Endothelial cell (in vitro differentiated cells): ENCODE measurements around the gene NBAS. TPM values are rescaled to one million over a fixed set of nuclear protein-coding genes. Genes with fewer than 3 reads are reported as not detected.

Experiments
- DNase-seq: peaks from one replicate; pipeline ENCODE4 v3.0.0; 2021; ENCODE audit warnings: low spot score
- H3K27ac Mint-ChIP-seq: one replicate; pipeline ENCODE4 v1.8.0; 2021; ENCODE audit warnings: mixed read lengths, inconsistent platforms; ENCODE audit not compliant: unreplicated experiment
- H3K27me3 Mint-ChIP-seq: one replicate; pipeline ENCODE4 v1.8.0; 2021; ENCODE audit warnings: mild to moderate bottlenecking, moderate library complexity, mixed read lengths, inconsistent platforms; ENCODE audit not compliant: unreplicated experiment
- H3K36me3 Mint-ChIP-seq: one replicate; pipeline ENCODE4 v1.8.0; 2021; ENCODE audit warnings: mild to moderate bottlenecking, low read depth, mixed read lengths, inconsistent platforms; ENCODE audit not compliant: unreplicated experiment
- H3K4me1 Mint-ChIP-seq: one replicate; pipeline ENCODE4 v1.8.0; 2021; ENCODE audit warnings: mild to moderate bottlenecking, mixed read lengths, inconsistent platforms; ENCODE audit not compliant: unreplicated experiment
- H3K4me3 Mint-ChIP-seq: one replicate; pipeline ENCODE4 v1.8.0; 2021; ENCODE audit warnings: mild to moderate bottlenecking, mixed read lengths, inconsistent platforms; ENCODE audit not compliant: unreplicated experiment
- H3K9me3 Mint-ChIP-seq: one replicate; pipeline ENCODE4 v1.8.0; 2021; ENCODE audit warnings: mixed read lengths, inconsistent platforms; ENCODE audit not compliant: unreplicated experiment
- CTCF ChIP-seq: fragments of 200-600 bp; sonication (generic); IDR thresholded peaks from one replicate; pipeline ENCODE4 v1.5.0; 2021; ENCODE audit warnings: antibody characterized with exemption; ENCODE audit not compliant: unreplicated experiment
- total RNA-seq: library from RNA; stranded (reverse); fragmentation: NEBNext Ultra II Directional; extraction: Animal tissue kit (Norgen Biotek cat#: 25700); gene quantifications from one replicate; pipeline ENCODE4 v1.2.1, GENCODE V29; 2021; ENCODE audit not compliant: unreplicated experiment

NBAS gene
- total RNA-seq, 1 donor from 2014 or later, result 52.8 TPM

GRCh38 chr2:15511686-15512085 is 49.4 kb downstream of the NBAS start:
- Mint-ChIP-seq H3K4me1 (peaks cover 3% of the 10 kb centered on the region), H3K36me3 (peaks cover 12% of the 10 kb centered on the region), H3K27ac (no peak overlapping the region), H3K9me3 (no peaks in the 10 kb centered on the region), H3K4me3 (no peak overlapping the region), H3K27me3 (peaks cover 1% of the 10 kb centered on the region)
- no peak for DNase-seq
- TF ChIP-seq CTCF, result no peak

GRCh38 chr2:15510552-15510951 is 50.6 kb downstream of the NBAS start:
- DNase-seq, result no peak
- TF ChIP-seq CTCF, result no peak
- peaks cover 2% of the 10 kb centered on the region for H3K27me3 Mint-ChIP-seq
- H3K4me3 Mint-ChIP-seq, result no peak overlapping the region
- no peak overlapping the region for H3K27ac Mint-ChIP-seq
- H3K9me3 Mint-ChIP-seq, result no peaks in the 10 kb centered on the region
- peaks cover 7% of the 10 kb centered on the region for H3K4me1 Mint-ChIP-seq
- peaks cover 12% of the 10 kb centered on the region for H3K36me3 Mint-ChIP-seq

GRCh38 chr2:15510131-15510530 is 51.0 kb downstream of the NBAS start:
- Mint-ChIP-seq H3K9me3 (no peaks in the 10 kb centered on the region), H3K27me3 (peaks cover 2% of the 10 kb centered on the region), H3K27ac (no peak overlapping the region), H3K4me1 (peaks cover 11% of the 10 kb centered on the region), H3K4me3 (no peak overlapping the region), H3K36me3 (peaks cover 11% of the 10 kb centered on the region)
- no peak for DNase-seq
- TF ChIP-seq CTCF, result no peak

- TF ChIP-seq CTCF, result no peak
- H3K36me3 Mint-ChIP-seq, result peaks cover 8% of the 10 kb centered on the region
- H3K27ac Mint-ChIP-seq, result no peak overlapping the region
- H3K4me3 Mint-ChIP-seq, result no peak overlapping the region
- H3K9me3 Mint-ChIP-seq, result no peaks in the 10 kb centered on the region
- DNase-seq, result no peak
- H3K27me3 Mint-ChIP-seq, result peaks cover 2% of the 10 kb centered on the region
- H3K4me1 Mint-ChIP-seq, result peaks cover 16% of the 10 kb centered on the region
Measured at GRCh38 chr2:15507697-15508096, 53.4 kb downstream of the NBAS start.

GRCh38 chr2:15507061-15507460 is 54.1 kb downstream of the NBAS start:
- Mint-ChIP-seq H3K36me3 (peaks cover 8% of the 10 kb centered on the region), H3K4me1 (peaks cover 16% of the 10 kb centered on the region), H3K27me3 (peaks cover 2% of the 10 kb centered on the region), H3K9me3 (no peaks in the 10 kb centered on the region), H3K27ac (no peak overlapping the region), H3K4me3 (no peak overlapping the region)
- no peak for TF ChIP-seq CTCF
- no peak for DNase-seq
